ENCODE measurements around the gene MYH10.

MYH10 gene

DNA sequence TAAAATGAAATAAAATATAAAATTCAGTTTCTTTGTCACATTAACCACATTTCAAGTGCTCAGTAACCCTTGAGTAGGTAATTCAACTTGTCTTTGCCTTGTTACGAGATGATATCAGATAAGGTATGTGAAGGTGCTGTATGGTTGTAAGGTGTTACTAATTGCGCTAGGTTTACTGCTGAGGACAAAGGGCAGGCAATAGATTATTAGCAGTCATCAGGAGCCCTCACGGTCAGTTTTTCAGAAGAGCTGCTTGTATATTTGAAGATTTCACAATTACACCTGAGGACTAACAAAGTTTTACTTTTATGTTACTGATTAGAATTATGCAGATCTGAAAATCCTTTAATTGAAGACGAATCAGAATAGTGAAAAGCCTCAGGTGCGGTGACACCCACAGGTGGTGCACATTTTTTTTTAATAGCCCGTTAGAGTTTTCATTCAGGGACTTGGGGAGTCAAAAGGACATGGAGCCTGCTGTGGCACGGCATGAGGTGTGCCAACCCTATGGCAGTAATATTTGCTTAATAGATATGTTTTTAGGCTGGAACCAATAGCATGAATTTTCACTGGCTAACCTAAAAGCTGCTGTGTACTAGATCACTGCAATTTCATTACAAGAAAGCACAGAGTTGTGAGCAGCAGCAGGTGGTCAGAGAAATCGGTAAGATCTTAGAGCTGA lies 178.5 kb downstream of the MYH10 start:
- DNase-seq, result no peak

- DNase-seq, result no peak
These were observed 182.2 kb downstream of the MYH10 start for GRCh38 chr17:8448310-8448709.

GRCh38 chr17:8447799-8448198 lies 182.7 kb downstream of the MYH10 start:
- no peak for DNase-seq

GRCh38 chr17:8445536-8445935 lies 185.0 kb downstream of the MYH10 start:
- DNase-seq, result no peak

- no peak for DNase-seq
These were observed 186.0 kb downstream of the MYH10 start for GRCh38 chr17:8444494-8444893.

DNA sequence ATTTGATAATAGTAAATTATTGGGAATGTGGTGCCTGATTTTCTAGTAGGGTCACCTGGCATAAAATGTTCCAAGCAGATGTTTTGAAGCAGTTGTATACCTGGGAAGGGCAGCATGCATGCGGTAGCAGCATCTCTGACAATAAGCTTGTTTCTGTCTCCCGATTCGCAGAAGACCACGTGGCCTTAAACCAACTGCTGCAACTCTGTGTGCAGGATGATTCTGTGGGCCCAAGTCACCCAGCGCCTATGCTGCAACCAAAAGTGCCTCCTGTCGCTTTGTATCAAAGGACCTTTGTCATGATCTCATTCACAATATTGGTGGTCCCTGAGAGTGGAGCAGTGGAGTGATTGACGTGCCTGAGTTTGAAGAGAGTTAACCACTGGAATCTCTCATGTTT lies 186.8 kb downstream of the MYH10 start:
- DNase-seq, result peak in 1 of 56 donors; percentile 18

DNA sequence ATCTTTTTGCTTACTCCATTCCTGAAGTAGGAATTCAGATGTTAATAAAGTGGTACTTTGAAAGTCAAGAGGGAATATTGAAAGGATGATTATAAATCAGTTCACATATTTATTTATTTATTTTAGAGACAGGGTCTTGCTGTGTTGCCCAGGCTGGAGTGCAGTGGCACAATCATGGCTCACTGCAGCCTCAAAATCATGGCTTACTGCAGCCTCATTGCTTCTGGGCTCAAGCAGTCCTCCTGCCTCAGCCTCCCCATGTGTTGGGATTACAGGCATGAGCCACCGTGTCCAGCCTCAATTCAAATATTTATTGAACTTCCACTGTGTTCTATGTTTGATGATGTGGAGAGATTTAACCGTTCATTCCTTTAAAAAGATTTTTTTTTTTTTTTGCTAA lies 188.2 kb downstream of the MYH10 start:
- no peak for DNase-seq

- DNase-seq, result no peak
These were observed 188.8 kb downstream of the MYH10 start for GRCh38 chr17:8441690-8442089.

DNA sequence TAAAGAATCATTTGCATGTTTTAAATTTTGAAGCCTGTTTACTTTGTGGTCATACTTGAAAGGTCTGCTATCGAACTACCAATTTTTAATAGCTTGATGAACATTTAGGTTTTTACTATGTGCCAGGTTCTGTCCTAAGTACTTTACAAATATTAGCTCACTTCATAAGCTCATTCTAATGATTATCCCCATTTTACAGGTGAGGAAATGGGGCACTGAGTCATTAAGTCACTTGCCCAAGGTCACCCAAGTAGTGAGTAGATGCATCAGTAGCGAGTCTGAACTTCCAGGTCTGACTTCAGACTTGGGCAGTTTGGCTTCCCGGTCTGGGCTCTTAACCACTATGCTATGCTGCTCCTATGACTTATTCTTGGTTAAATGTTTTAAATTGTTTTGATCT lies 190.8 kb downstream of the MYH10 start:
- no peak for DNase-seq

DNA sequence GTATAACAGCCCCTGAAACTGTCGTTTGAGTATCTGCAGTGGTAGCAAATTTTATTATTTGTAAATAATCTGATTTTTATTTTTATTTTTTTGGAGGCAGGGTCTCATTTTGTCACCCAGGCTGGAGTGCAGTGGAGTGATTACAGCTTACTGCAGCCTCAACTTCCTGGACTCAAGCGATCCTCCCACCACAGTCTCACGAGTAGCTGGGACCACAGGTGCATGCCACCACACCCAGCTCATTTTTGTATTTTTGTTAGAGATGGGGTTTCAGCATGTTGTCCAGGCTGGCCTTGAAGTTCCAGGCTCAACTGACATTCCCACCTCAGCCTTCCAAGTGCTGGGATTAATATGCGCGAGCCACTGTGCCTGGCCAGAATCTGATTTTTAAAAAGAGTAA lies 192.1 kb downstream of the MYH10 start:
- DNase-seq, result no peak

DNA sequence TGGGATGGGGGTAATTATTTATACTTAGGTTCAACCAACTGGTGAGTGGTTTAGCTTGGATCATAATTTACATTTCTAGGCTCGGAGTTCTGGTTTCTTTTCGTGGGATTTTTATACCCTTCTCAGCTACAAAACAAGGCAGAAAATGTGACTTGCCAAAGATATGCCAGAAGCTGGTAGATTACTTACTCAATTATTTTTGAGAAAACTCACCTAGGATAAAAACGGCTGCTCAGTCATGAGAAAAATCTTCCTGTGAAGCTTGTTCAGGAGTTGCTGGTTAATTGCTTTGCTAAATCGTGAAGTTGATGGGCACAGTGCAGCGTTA lies 193.7 kb downstream of the MYH10 start:
- no peak for DNase-seq

DNA sequence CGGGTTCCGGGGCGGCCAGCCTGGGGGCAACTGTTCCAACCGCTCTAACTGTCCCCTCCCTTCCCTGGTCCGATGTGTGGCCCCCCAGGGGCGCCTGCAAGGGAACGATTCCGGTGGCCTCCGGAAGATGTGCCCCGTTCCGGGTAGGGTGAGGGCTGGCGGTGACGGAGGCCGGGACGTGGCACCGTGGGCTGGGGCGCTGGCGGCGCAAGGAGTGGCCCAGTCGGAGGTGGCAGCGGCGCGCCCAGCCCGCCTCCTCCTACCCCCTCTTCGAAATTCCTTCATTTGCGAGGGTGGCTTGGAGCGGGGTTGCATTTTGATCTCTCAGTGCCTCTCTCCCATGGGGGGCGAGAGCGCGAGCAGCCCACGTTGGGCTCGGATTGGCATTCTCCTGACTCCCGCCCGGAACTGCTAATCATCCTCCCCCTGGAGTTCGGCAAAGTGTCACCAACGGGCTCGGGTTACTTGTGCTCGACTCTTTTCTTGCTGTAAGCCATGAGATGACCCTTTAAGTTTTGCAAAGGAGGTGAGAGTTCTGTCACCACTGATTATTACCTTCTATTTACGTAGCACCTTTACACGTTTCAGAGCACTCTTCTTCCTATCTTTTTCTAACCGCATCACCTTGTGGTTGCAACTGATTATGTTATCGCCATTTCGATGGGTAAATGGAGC lies 194.2 kb downstream of the MYH10 start:
- peak in 28 of 56 donors; percentile 11 to 77 (median 58) for DNase-seq

- peak; percentile 72 to 100 (median 97) for DNase-seq
These were observed 195.0 kb downstream of the MYH10 start, which contains the start of gene NDEL1 for GRCh38 chr17:8435245-8436168. TSS of gene NDEL1 (plus strand) at chr17:8435884. CDS start at chr17:8444272, 8,388 bp downstream.

DNA sequence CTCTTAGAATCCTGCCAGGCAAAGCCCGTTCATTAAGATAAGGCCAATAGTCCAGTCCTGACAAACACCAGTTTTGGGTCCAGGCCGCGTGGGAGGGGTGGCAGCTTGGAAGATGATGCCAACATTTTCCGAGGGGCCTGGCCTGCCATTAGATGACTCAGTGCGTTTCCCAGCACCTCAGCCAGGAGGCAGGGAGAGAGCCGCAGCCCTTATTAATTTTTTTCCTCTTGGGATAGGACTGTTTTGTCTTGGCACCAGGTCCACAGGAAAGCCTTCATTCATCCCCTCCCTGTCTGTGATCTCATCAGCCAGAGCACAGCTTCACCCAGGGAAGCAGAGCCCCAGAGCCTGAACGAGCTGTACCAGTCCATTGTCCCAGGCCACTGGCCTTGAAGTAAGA lies 199.6 kb downstream of the MYH10 start:
- DNase-seq, result peak in 10 of 56 donors; percentile 5 to 66 (median 40)

DNA sequence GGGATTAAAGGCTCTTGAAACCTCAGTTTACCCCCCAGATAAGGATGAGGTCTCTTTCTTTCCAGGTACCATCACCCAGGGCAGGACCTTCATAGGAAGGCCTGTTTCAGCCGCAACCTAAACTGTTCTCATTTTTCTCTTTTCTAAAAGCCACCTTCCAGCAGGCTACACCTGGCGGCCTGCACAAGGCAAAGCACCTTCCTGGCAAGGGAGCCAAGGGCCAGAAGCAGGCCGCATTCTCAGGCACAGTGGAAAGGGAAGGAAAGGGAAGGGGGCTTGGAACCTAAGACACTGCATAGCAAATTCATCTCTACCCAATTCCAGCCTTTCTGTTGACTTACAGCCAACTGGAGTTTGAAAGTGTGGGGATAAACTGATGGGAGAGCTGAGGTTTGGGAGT lies 203.7 kb downstream of the MYH10 start:
- DNase-seq, result no peak

DNA sequence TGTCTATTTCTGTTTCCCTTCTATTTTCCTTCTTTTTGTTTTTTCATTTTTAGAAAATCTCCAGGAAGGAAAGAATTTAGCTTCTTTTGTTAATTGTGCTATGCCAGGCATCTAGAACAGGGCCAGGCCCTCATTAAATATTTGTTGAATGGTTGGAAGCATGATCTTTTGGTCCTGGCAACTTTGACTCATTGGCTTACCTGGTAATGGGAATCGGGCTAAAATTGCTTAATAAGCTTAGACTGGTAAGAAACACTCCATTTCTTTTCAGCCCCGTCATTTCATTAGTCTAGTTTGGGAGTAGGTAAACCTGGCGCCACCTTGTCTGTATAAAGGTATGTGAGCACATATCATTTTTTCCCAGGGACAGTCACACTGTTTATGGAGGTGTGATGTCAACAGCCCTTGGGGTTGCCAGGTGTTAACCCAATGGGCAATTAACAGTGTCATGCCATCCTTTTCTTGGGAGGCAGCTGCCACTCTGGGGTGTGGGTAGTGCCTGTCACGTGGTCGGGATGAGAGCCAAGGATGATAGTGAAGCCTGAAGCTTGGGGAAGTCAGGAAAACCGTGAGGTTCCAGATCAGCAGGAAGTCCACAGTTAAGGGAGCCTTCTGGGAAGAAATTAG lies 204.3 kb downstream of the MYH10 start:
- no peak for DNase-seq

Measured in amygdala (tissue), 56 donors.